HepG2 (cell line): ENCODE measurements around the gene FAM13B.

Source experiments
- CREM ChIP-seq, 2 experiments: sonication (generic) in 1 of 2; formaldehyde crosslinking in 1 of 2; IDR thresholded peaks; 2 replicates each; pipeline versions ENCODE4 v1.4.0 to v1.6.1; 2016 to 2020; ENCODE audit warnings: antibody characterized with exemption in 1 of 2, mild to moderate bottlenecking in 1 of 2, missing genetic modification reagents in 1 of 2
- FOXM1 ChIP-seq: sonication (generic); formaldehyde crosslinking; IDR thresholded peaks from 2 replicates; pipeline ENCODE4 v1.5.0; 2020; ENCODE audit warnings: missing genetic modification reagents
- REPIN1 ChIP-seq: sonication (generic); formaldehyde crosslinking; IDR thresholded peaks from 2 replicates; pipeline ENCODE4 v1.8.0; 2022; ENCODE audit warnings: missing genetic modification reagents, low read depth, mild to moderate bottlenecking, borderline replicate concordance

- peak; percentile 69; the same call in 1 of the 2 replicates for TF ChIP-seq REPIN1 (CRISPR knock-in tag)
- no peak for TF ChIP-seq FOXM1
- no peak for TF ChIP-seq CREM (IDR thresholded peaks at IDR 0.05)
- TF ChIP-seq CREM (CRISPR knock-in tag; IDR thresholded peaks at IDR 0.05), result no peak
These were observed 3.0 kb upstream of the FAM13B start for GRCh38 chr5:138035605-138036537.
